ENCODE measurements around the gene NTN5. TPM values are rescaled to one million over a fixed set of nuclear protein-coding genes. Genes with fewer than 3 reads are reported as not detected.

Gene NTN5
- total and polyA plus RNA-seq, 9 of the 15 experiments (the other 6 are each of a cell fraction or from before 2014, with no cell fraction given), result not detected

GRCh38 chr19:48637449-48637947 lies 35.3 kb downstream of the NTN5 start (continued):
- TF ChIP-seq MNT (conservative IDR thresholded peaks at IDR 0.05) (peak; percentile 100), TFAP4 (CRISPR knock-in tag; IDR thresholded peaks at IDR 0.05; ENCODE audit: borderline replicate concordance) (peak; percentile 84), ZNF830 (CRISPR knock-in tag; IDR thresholded peaks at IDR 0.05) (no peak), JUND (IDR thresholded peaks at IDR 0.05; ENCODE audit: borderline replicate concordance, low read depth, low read length) (peak; percentile 33), JUND (tag; IDR thresholded peaks at IDR 0.05; ENCODE audit: borderline replicate concordance, low read depth, low read length) (no peak), MAZ (CRISPR knock-in tag; conservative IDR thresholded peaks at IDR 0.05 in 1 of 2, IDR thresholded peaks at IDR 0.05 in 1 of 2) (peak; percentile 93 to 96), TAF1 (IDR thresholded peaks at IDR 0.05; ENCODE audit: control insufficient read depth, extremely low read depth, insufficient read depth, low read length, severe bottlenecking) (peak; percentile 12), CHD2 (IDR thresholded peaks at IDR 0.05; ENCODE audit: low read depth, low read length) (peak; percentile 77), SP1 (CRISPR knock-in tag; IDR thresholded peaks at IDR 0.05) (peak; percentile 62; the same call in 1 of the 2 replicates), PML (IDR thresholded peaks at IDR 0.05; ENCODE audit: low read length) (no peak), HMGXB4 (CRISPR knock-in tag; IDR thresholded peaks at IDR 0.05) (0 out of 2 replicates have a peak, but pooled peaks have one; percentile 21), FOXJ2 (tag; IDR thresholded peaks at IDR 0.05) (peak; percentile 37; the same call in 1 of the 2 replicates), KLF10 (CRISPR knock-in tag; IDR thresholded peaks at IDR 0.05) (no peak), CBFA2T2 (conservative IDR thresholded peaks at IDR 0.05) (0 out of 2 replicates have a peak, but pooled peaks have one; percentile 17), TRIM24 (IDR thresholded peaks at IDR 0.05) (0 out of 4 replicates have a peak, but pooled peaks of 1 of the 2 experiments have one; percentile 6)
